ENCODE measurements around the gene LYRM4. TPM values are rescaled to one million over a fixed set of nuclear protein-coding genes. Genes with fewer than 3 reads are reported as not detected.

The LYRM4 gene
- polyA plus RNA-seq, 1 donor (not counting 4 experiments of a cell fraction or from before 2014, with no cell fraction given): 41.1 TPM

- Histone ChIP-seq H3K9ac (ENCODE audit: control insufficient read depth, extremely low read depth, insufficient read depth, low read length) (peak overlapping the region; percentile 98), H3K9me3 (ENCODE audit: control insufficient read depth, low read depth, low read length) (no peaks in the 10 kb centered on the region), H3K79me2 (ENCODE audit: control insufficient read depth, insufficient read depth, low read length) (peaks cover 56% of the 10 kb centered on the region), H3K4me1 (ENCODE audit: control insufficient read depth, extremely low read depth, insufficient read depth, low read length) (peaks cover 12% of the 10 kb centered on the region), H3K4me3 (ENCODE audit: control insufficient read depth in 2 of 3, extremely low read depth in 1 of 3, insufficient read depth in 2 of 3, low read depth in 1 of 3, low read length in 3 of 3) (peak overlapping the region; percentile 71 to 98 (median 80)), H3K4me2 (ENCODE audit: control insufficient read depth, extremely low read depth, insufficient read depth, low read depth, low read length) (peak overlapping the region; percentile 96), H3K36me3 (ENCODE audit: control insufficient read depth in 2 of 2, extremely low read depth in 1 of 2, insufficient read depth in 2 of 2, low read length in 2 of 2) (peaks cover 0 to 17% of the 10 kb centered on the region in 2 experiments), H2AFZ (ENCODE audit: control insufficient read depth, low read length) (peak overlapping the region; percentile 76), H3K27ac (ENCODE audit: control insufficient read depth, insufficient read depth, low read length) (peak overlapping the region; percentile 91), H3K9me1 (ENCODE audit: control insufficient read depth, extremely low read depth, insufficient read depth, low read length) (no peaks in the 10 kb centered on the region), H3K27me3 (ENCODE audit: control insufficient read depth, extremely low read depth, insufficient read depth, low read length) (no peaks in the 10 kb centered on the region), H4K20me1 (ENCODE audit: control insufficient read depth, extremely low read depth, insufficient read depth, low read length) (no peaks in the 10 kb centered on the region)
- DNase-seq (ENCODE audit: low read depth, low spot score) (no peak), FAIRE-seq (peak; percentile 68)
- no peak for TF ChIP-seq CTCF (optimal IDR thresholded peaks at IDR 0.05 in 1 of 3, IDR thresholded peaks at IDR 0.05 in 1 of 3, conservative IDR thresholded peaks at IDR 0.05 in 1 of 3; ENCODE audit: extremely low read depth in 1 of 3, insufficient read depth in 2 of 3, low read length in 3 of 3)
- no peak for TF ChIP-seq EZH2 (IDR thresholded peaks at IDR 0.05; ENCODE audit: low read length)
- dilution Hi-C loops (cut with MboI; ENCODE audit: extremely low pct_ligation_motif_present, low sequenced_read_pairs): no loop called here
Measured at GRCh38 chr6:5260111-5260620, 584 bp downstream of the LYRM4 start.

GRCh38 chr6:5259428-5259827, 1.3 kb downstream of the LYRM4 start:
- Histone ChIP-seq H4K20me1 (ENCODE audit: control insufficient read depth, extremely low read depth, insufficient read depth, low read length) (no peaks in the 10 kb centered on the region), H3K9me3 (ENCODE audit: control insufficient read depth, low read depth, low read length) (no peaks in the 10 kb centered on the region), H3K4me2 (ENCODE audit: control insufficient read depth, extremely low read depth, insufficient read depth, low read depth, low read length) (peak overlapping the region; percentile 96), H3K9ac (ENCODE audit: control insufficient read depth, extremely low read depth, insufficient read depth, low read length) (peak overlapping the region; percentile 98), H3K79me2 (ENCODE audit: control insufficient read depth, insufficient read depth, low read length) (peaks cover 50% of the 10 kb centered on the region), H3K27ac (ENCODE audit: control insufficient read depth, insufficient read depth, low read length) (peak overlapping the region; percentile 91), H3K9me1 (ENCODE audit: control insufficient read depth, extremely low read depth, insufficient read depth, low read length) (no peaks in the 10 kb centered on the region), H3K4me1 (ENCODE audit: control insufficient read depth, extremely low read depth, insufficient read depth, low read length) (peaks cover 12% of the 10 kb centered on the region), H2AFZ (ENCODE audit: control insufficient read depth, low read length) (no peak overlapping the region), H3K27me3 (ENCODE audit: control insufficient read depth, extremely low read depth, insufficient read depth, low read length) (no peaks in the 10 kb centered on the region), H3K36me3 (ENCODE audit: control insufficient read depth in 2 of 2, extremely low read depth in 1 of 2, insufficient read depth in 2 of 2, low read length in 2 of 2) (peaks cover 0 to 17% of the 10 kb centered on the region in 2 experiments), H3K4me3 (ENCODE audit: control insufficient read depth in 2 of 3, extremely low read depth in 1 of 3, insufficient read depth in 2 of 3, low read depth in 1 of 3, low read length in 3 of 3) (peak overlapping the region; percentile 71 to 98 (median 80))
- dilution Hi-C loops (cut with MboI; ENCODE audit: extremely low pct_ligation_motif_present, low sequenced_read_pairs): no loop called here
- FAIRE-seq (no peak), DNase-seq (ENCODE audit: low read depth, low spot score) (no peak)
- TF ChIP-seq CTCF (optimal IDR thresholded peaks at IDR 0.05 in 1 of 3, IDR thresholded peaks at IDR 0.05 in 1 of 3, conservative IDR thresholded peaks at IDR 0.05 in 1 of 3; ENCODE audit: extremely low read depth in 1 of 3, insufficient read depth in 2 of 3, low read length in 3 of 3) (no peak), EZH2 (IDR thresholded peaks at IDR 0.05; ENCODE audit: low read length) (no peak)
